Esophagus mucosa (tissue), 1 donor: ENCODE data around the gene MAT2A. TPM values are rescaled to one million over a fixed set of nuclear protein-coding genes. Genes with fewer than 3 reads are reported as not detected.
"Not testable (repeated sequence)": the region's sequence is repeated elsewhere in the genome, so short reads cannot be mapped to it uniquely, and the experiment has no call there.

Source experiments
- ATAC-seq: fragments of 200-7000 bp; cut with Tn5 transposase; one replicate; pipeline ENCODE4 v1.9.1; 2020
- total RNA-seq: library from RNA; stranded (reverse); gene quantifications from one replicate; pipeline ENCODE4 v1.2.4, GENCODE V29; 2023
- donor health status: DM: yes; HTN: yes; CAD: no.

MAT2A gene
- total RNA-seq, 1 donor from 2014 or later, result 235 TPM

DNA sequence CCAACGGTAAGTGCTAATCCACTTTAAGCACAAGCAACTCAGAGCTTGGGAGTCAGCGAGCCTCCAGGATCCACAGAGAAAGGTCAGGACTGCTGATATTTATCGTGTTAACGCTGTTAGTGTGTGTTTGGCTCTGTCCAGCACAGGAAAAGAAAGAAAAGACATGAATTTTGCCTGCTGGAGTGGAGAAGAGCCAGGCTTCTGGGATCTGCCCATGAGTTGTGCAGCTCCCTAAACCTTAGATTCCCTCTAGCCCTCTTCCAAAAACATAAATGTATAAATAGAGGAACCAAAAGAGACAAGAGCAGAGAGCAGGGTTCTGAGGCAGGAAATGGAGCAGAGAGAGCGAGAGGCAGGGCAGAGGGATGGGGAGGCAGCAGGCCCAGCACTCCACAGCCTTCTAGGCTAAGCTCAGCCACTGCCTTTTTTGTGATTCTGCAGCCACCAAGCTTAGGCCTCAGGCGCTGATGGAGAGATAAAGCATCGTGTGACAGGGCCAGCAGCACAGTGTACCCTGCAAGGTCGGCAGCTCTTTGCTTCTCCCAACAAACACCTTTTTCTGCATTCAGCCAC lies 14.5 kb upstream of the MAT2A start:
- ATAC-seq, result no peak

GRCh38 chr2:85525029-85525428 lies 13.9 kb upstream of the MAT2A start:
- ATAC-seq, result no peak

DNA sequence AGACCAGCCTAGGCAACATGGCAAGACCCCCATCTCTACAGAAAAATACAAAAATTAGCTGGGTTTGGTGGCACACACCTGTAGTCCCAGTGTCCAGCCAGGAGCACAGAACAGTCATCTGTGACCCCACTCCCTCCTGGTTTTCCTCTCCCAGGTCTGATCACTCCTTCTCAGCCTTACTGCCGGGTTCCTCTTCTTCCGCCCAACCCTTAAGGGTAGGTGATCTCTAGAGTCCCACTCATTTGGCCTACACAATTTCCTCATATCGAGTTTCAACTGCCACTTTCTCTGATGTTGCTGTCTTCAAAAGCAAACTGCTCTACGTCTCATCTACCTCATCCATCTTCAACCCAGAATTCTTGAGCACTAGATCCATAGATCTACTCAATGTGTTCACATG lies 13.4 kb upstream of the MAT2A start:
- no peak for ATAC-seq

- no peak for ATAC-seq
Observed at GRCh38 chr2:85527787-85528186, 11.2 kb upstream of the MAT2A start.

GRCh38 chr2:85528355-85528754 lies 10.6 kb upstream of the MAT2A start:
- no peak for ATAC-seq

DNA sequence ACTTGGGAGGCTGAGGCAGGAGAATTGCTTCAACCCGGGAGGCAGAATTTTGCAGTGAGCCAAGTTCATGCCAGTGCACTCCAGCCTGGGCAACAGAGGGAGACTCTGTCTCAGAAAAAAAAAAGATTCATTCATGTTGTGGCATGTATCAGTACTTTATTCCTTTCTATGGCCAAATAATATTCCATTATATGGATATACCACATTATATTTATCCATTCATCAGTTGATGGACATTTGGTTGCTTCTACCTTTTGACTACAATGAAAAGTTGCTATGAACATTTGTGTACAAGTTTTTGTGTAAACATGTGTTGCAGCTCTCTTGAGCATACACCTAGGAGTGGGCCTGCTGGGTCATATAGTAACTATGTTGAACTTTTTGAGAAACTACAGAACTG lies 9.2 kb upstream of the MAT2A start:
- no peak for ATAC-seq

DNA sequence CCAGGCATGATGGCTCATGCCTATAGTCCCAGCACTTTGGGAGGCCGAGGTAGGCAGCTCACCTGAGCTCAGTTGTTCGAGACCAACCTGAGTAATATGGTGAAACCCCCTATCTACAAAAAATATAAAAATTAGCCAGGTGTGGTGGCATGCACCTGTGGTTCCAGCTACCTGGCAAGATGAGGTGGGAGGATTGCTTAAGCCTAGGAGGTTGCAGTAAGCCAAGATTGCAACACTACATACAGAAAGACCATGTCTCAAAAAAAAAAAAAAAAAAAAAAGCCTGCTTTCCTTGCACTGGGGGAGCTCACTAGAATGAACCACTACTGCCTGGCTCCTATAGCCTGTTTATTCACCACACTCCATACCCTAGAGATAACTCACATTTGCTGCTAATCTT lies 7.4 kb upstream of the MAT2A start:
- peak; percentile 29 for ATAC-seq

DNA sequence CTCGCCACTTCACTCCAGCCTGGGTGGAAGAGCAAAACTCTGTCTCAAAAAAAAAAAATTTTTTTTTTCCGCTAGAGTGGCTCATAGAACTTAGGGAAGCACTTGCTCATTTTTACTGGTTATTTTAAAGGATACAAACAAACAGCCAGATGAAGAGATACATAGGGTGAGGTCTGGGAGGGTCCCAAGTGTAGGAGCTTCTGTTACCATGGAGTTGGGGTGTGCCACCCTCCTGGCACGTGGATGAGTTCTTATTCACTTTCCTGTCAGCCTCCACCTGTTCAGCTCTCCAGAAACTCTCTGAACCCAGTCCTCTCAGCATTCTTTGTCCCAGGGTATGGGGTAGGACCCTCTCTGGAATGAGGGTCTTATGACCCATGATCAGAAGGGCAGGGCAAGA lies 4.9 kb upstream of the MAT2A start:
- no peak for ATAC-seq

DNA sequence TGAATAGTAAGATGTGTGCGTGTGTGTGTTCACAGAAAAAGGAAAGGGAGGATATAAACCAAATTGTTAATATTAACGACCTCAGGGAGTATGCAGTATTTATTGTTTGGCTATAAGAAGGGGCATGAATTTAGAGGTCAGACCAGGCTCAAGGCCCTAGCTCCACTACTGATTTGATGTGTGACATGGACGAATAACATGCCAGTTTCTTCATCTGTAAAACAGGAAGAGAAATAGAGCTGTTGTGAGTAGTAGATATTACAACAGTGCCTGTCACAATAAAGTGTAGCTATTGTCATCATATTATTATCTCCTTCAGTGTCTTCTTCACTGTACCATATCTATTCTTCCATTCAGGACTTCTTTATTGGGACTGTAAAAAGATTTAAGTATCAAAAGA lies 4.1 kb upstream of the MAT2A start:
- ATAC-seq, result no peak

DNA sequence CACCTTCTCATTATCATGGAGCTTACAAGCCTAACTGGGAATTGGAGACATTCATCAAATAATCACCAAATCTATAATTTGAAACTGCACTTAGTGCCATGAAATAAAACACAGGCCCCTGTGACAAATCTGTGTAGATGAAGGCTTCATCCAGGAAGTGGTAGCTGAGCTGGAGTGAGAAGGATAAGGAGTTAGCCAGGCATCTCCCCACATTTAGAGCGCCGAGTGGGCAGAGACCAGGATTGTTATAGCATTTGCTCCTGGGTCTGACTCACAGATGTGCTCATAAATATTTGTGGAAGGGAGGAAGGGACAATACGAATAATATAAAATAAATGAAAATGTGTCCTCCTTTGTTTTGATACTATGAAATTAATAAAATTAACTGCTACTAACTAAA lies 2.5 kb upstream of the MAT2A start:
- no peak for ATAC-seq

- peak; percentile 0 for ATAC-seq
Observed at GRCh38 chr2:85537600-85538506, 1.1 kb upstream of the MAT2A start.

- ATAC-seq, result peak; percentile 70
Observed at GRCh38 chr2:85539361-85540132, 579 bp downstream of the MAT2A start.

DNA sequence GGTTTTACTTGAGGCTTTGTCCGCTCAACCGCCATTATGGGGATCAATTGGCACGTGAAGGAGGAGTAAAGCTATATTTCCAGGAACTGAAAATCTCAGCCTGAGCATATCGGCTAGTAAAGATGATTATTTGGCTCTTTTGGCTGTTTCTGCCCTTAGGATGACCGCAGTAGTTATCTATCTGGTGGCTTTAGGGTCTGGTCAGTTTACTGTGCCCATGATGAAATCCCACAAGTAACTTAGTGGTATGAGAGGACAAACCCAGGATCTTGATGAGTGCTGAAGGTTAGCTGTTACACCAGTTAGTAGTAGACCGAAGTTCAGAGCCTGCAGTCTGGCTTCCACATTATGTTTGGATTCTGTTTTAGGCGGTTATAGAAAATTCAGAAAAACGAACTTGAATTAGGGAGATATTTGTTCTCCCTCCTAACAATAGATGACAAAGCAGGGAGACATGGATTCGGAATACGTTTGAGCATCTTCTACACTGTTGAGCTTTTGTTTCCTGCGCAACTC lies 1.2 kb downstream of the MAT2A start:
- no peak for ATAC-seq

- no peak for ATAC-seq
Observed at GRCh38 chr2:85541262-85541661, 2.3 kb downstream of the MAT2A start.

GRCh38 chr2:85541753-85542457 lies 2.9 kb downstream of the MAT2A start:
- ATAC-seq, result no peak

- ATAC-seq, result no peak
Observed at GRCh38 chr2:85542777-85543176, 3.8 kb downstream of the MAT2A start.

GRCh38 chr2:85544254-85544691 lies 5.3 kb downstream of the MAT2A start:
- ATAC-seq, result not testable (repeated sequence)

- not testable (repeated sequence) for ATAC-seq
Observed at GRCh38 chr2:85544915-85545779, 6.2 kb downstream of the MAT2A start.

- peak; percentile 25 for ATAC-seq
Observed at GRCh38 chr2:85545780-85546240, 6.8 kb downstream of the MAT2A start.

GRCh38 chr2:85547089-85547858 lies 8.3 kb downstream of the MAT2A start:
- ATAC-seq, result no peak
